Body of pancreas (tissue), 4 donors: ENCODE measurements around the gene EFHB. TPM values are rescaled to one million over a fixed set of nuclear protein-coding genes. Genes with fewer than 3 reads are reported as not detected.

ENCODE experiments used
- ATAC-seq: fragments of 150-250 bp; one replicate; pipeline ENCODE4 v1.9.1; 2016
- DNase-seq, 4 donors: peaks; one replicate each; pipeline ENCODE4 v3.0.0-alpha.2; 2019
- H3K27ac ChIP-seq, 4 donors: fragments of 200-600 bp; sonication (generic); 1 replicate in 3 of 4; 2 replicates in 1 of 4; pipeline versions ENCODE4 v1.5.1 to v1.6.1; 2016 to 2019; ENCODE audit warnings: mild to moderate bottlenecking in 1 of 4, mixed read lengths in 1 of 4, moderate library complexity in 1 of 4
- H3K27me3 ChIP-seq, 2 donors: fragments of 200-600 bp; sonication (generic); one replicate each; pipeline ENCODE4 v1.6.0; 2016; ENCODE audit warnings: mild to moderate bottlenecking in 1 of 2
- H3K36me3 ChIP-seq, 2 donors: fragments of 200-600 bp; sonication (generic); replicated peaks in 1 of 2; 2 replicates each; pipeline ENCODE4 v1.5.1; 2016; ENCODE audit warnings: low read depth in 2 of 2; ENCODE audit not compliant: insufficient read depth in 1 of 2
- H3K4me1 ChIP-seq: fragments of 200-600 bp; sonication (generic); one replicate; pipeline ENCODE4 v1.6.0; 2016
- H3K4me3 ChIP-seq, 2 donors: fragments of 200-600 bp; sonication (generic); 1 replicate in 1 of 2; 2 replicates in 1 of 2; pipeline ENCODE4 v1.5.1; 2016 to 2019
- H3K9me3 ChIP-seq, 3 donors: fragments of 200-600 bp; sonication (generic); 1 replicate in 2 of 3; 2 replicates in 1 of 3; pipeline ENCODE4 v1.5.1; 2016
- CTCF ChIP-seq, 7 experiments: fragments of 450-650 bp in 4 of 7; fragments of 200-600 bp in 3 of 7; sonication (generic) in 3 of 7; IDR thresholded peaks; one replicate each; pipeline ENCODE4 v1.5.1; 2016 to 2019; ENCODE audit warnings: antibody characterized with exemption in 7 of 7
- POLR2A ChIP-seq, 3 donors: fragments of 450-650 bp; IDR thresholded peaks; one replicate each; pipeline ENCODE4 v1.6.1; 2016; ENCODE audit warnings: antibody characterized with exemption in 3 of 3, mild to moderate bottlenecking in 2 of 3
- WGBS, 2 donors: methylation state at CpG; one replicate each; pipeline ENCODE4 v1.1.5; 2017; 5-methylcytosine and 5-hydroxymethylcytosine counted together
- intact Hi-C: fragments of 100-400 bp; cut with DNase I; formaldehyde crosslinking; loops from one replicate; pipeline ENCODE4 v1.15.1; 2023
- total RNA-seq, 2 donors: library from RNA; depleted of rRNA; stranded (reverse); fragments of >200 nt; gene quantifications; one replicate each; pipeline ENCODE4 v1.1.0, GENCODE V29; 2016

Gene EFHB
- total RNA-seq, 2 donors from 2014 or later, result 1.3 TPM; not detected in 1

GRCh38 chr3:19932422-19932821, 1.6 kb downstream of the EFHB start:
- 78 to 82% methylated on average over 2 of the region's 2 CpGs for WGBS, 2 donors
- Histone ChIP-seq H3K9me3 (no peaks in the 10 kb centered on the region), H3K27ac (no peak overlapping the region), H3K27me3 (no peaks in the 10 kb centered on the region), H3K36me3 (no peaks in the 10 kb centered on the region), H3K4me3 (no peak overlapping the region), H3K4me1 (no peaks in the 10 kb centered on the region)
- no peak for DNase-seq
- intact Hi-C loops, result no loop called here
- no peak for ATAC-seq
- TF ChIP-seq CTCF (IDR thresholded peaks at IDR 0.05), result no peak
- no peak for TF ChIP-seq POLR2A (IDR thresholded peaks at IDR 0.05)

GRCh38 chr3:19931767-19932188, 2.2 kb downstream of the EFHB start:
- Histone ChIP-seq H3K4me3 (no peak overlapping the region), H3K9me3 (no peaks in the 10 kb centered on the region), H3K36me3 (no peaks in the 10 kb centered on the region), H3K27ac (peak overlapping the region in 1 of 4 donors; percentile 30), H3K27me3 (no peaks in the 10 kb centered on the region), H3K4me1 (no peaks in the 10 kb centered on the region)
- TF ChIP-seq POLR2A (IDR thresholded peaks at IDR 0.05), result no peak
- TF ChIP-seq CTCF (IDR thresholded peaks at IDR 0.05), result no peak
- ATAC-seq (no peak), DNase-seq (no peak)
- WGBS, 2 donors, result 46 to 52% methylated on average over 1 of the region's 1 CpG
- intact Hi-C loops, result no loop called here

- TF ChIP-seq CTCF (IDR thresholded peaks at IDR 0.05) (no peak), POLR2A (IDR thresholded peaks at IDR 0.05) (no peak)
- H3K4me3 ChIP-seq, result no peak overlapping the region
- H3K9me3 ChIP-seq, result no peaks in the 10 kb centered on the region
- H3K27me3 ChIP-seq, result no peaks in the 10 kb centered on the region
- peak overlapping the region in 1 of 4 donors; percentile 30 for H3K27ac ChIP-seq
- ATAC-seq (no peak), DNase-seq (peak in 1 of 4 donors; percentile 13)
- 52 to 95% methylated on average over 2 of the region's 2 CpGs for WGBS, 2 donors
- H3K4me1 ChIP-seq, result no peaks in the 10 kb centered on the region
- intact Hi-C loops, result no loop called here
- H3K36me3 ChIP-seq, result no peaks in the 10 kb centered on the region
Observed at GRCh38 chr3:19931180-19931692, 2.8 kb downstream of the EFHB start.

- Histone ChIP-seq H3K36me3 (no peaks in the 10 kb centered on the region), H3K9me3 (no peaks in the 10 kb centered on the region), H3K27ac (no peak overlapping the region), H3K27me3 (no peaks in the 10 kb centered on the region), H3K4me3 (no peak overlapping the region), H3K4me1 (no peaks in the 10 kb centered on the region)
- ATAC-seq (no peak), DNase-seq (no peak)
- no peak for TF ChIP-seq POLR2A (IDR thresholded peaks at IDR 0.05)
- TF ChIP-seq CTCF (IDR thresholded peaks at IDR 0.05), result no peak
- intact Hi-C loops, result no loop called here
- 41 to 59% methylated on average over 4 of the region's 4 CpGs for WGBS, 2 donors
Observed at GRCh38 chr3:19920401-19921080, 13.5 kb downstream of the EFHB start.

GRCh38 chr3:19917167-19917566, 16.9 kb downstream of the EFHB start:
- DNase-seq, result no peak
- H3K36me3 ChIP-seq, result no peaks in the 10 kb centered on the region
- H3K4me3 ChIP-seq, result no peak overlapping the region
- no peaks in the 10 kb centered on the region for H3K27me3 ChIP-seq
- TF ChIP-seq CTCF (IDR thresholded peaks at IDR 0.05) (no peak), POLR2A (IDR thresholded peaks at IDR 0.05) (no peak)
- H3K27ac ChIP-seq, result no peak overlapping the region
- no peak for ATAC-seq
- intact Hi-C loops, result no loop called here
- H3K9me3 ChIP-seq, result no peaks in the 10 kb centered on the region
- no peaks in the 10 kb centered on the region for H3K4me1 ChIP-seq
- WGBS, 2 donors, result 86 to 100% methylated on average over 1 of the region's 1 CpG
